Ovary (tissue), 10 donors: ENCODE data around the gene CD48. TPM values are rescaled to one million over a fixed set of nuclear protein-coding genes. Genes with fewer than 3 reads are reported as not detected.

Source experiments
- DNase-seq, 5 donors: peaks; one replicate each; pipeline ENCODE4 v3.0.0-alpha.2; 2019 to 2020
- H3K27ac ChIP-seq, 2 donors: fragments of 200-600 bp; one replicate each; pipeline versions ENCODE4 v1.5.1 to v1.8.0; 2019 to 2022
- H3K27me3 ChIP-seq: fragments of 200-600 bp; one replicate; pipeline ENCODE4 v1.8.0; 2022
- H3K36me3 ChIP-seq: fragments of 200-600 bp; sonication (generic); one replicate; pipeline ENCODE4 v1.5.1; 2019
- H3K4me1 ChIP-seq: one replicate; pipeline ENCODE4 v1.8.1; 2013; ENCODE audit warnings: mild to moderate bottlenecking, moderate library complexity; ENCODE audit not compliant: insufficient read depth
- H3K4me3 ChIP-seq: fragments of 200-600 bp; sonication (generic); one replicate; pipeline ENCODE4 v1.5.1; 2017
- H3K9me3 ChIP-seq, 2 donors: fragments of 200-600 bp in 1 of 2; sonication (generic) in 1 of 2; one replicate each; pipeline versions ENCODE4 v1.5.1 to v1.8.1; 2013 to 2019; ENCODE audit warnings: mild to moderate bottlenecking in 1 of 2, moderate library complexity in 1 of 2
- EP300 ChIP-seq: sonication (generic); formaldehyde crosslinking; IDR thresholded peaks from one replicate; pipeline ENCODE4 v1.6.1; 2017; ENCODE audit warnings: antibody characterized with exemption
- POLR2A ChIP-seq: fragments of 450-650 bp; IDR thresholded peaks from one replicate; pipeline ENCODE4 v1.6.1; 2017; ENCODE audit warnings: antibody characterized with exemption, mild to moderate bottlenecking, moderate library complexity
- WGBS, 3 donors: extraction: QIAGEN DNeasy Blood & Tissue Kit in 1 of 3; methylation state at CpG; one replicate each; pipeline versions ENCODE4 v1.1.5 to v1.1.7; 2013 to 2017; 5-methylcytosine and 5-hydroxymethylcytosine counted together
- intact Hi-C, 4 donors: fragments of 100-400 bp; cut with DNase I; formaldehyde crosslinking; loops; one replicate each; pipeline versions ENCODE4 v1.11.0 to v1.15.1; 2022 to 2023
- long read RNA-seq, 3 donors: library from polyadenylated mRNA in 2 of 3; unstranded in 2 of 3; transcript quantifications; one replicate each; pipeline ENCODE4 v2.0.0 and lab custom pipeline, GENCODE V29; 2021 to 2026
- polyA plus RNA-seq, 2 donors: library from polyadenylated mRNA; stranded (reverse); fragments of 200-250 nt in 1 of 2; fragments of 350-450 nt in 1 of 2; fragmentation: Illumina TruSeq in 1 of 2; extraction: RNeasy Lipid Tissue Mini Kit (QIAGEN cat#74804) in 1 of 2; gene quantifications; one replicate each; pipeline ENCODE4 v1.2.3, GENCODE V29; 2013 to 2014
- total RNA-seq, 7 donors: library from RNA; depleted of rRNA in 2 of 7; stranded (reverse); fragments of >200 nt in 2 of 7; fragmentation: NEBNext Ultra II Directional in 3 of 7; extraction: Animal tissue kit (Norgen Biotek cat#: 25700) in 3 of 7; gene quantifications; one replicate each; pipeline versions ENCODE4 v1.1.0 to v1.2.4, GENCODE V29; 2016 to 2023
- TF ChIP-seq, protein P1 (sequence below), 3 donors: fragments of 450-650 bp in 2 of 3; fragments of 200-600 bp in 1 of 3; IDR thresholded peaks; one replicate each; pipeline versions ENCODE4 v1.5.1 to v1.8.0; 2016 to 2022; ENCODE audit warnings: antibody characterized with exemption in 3 of 3, mild to moderate bottlenecking in 1 of 3
- donor health status: DM: no; HTN: no; CAD: no; lungs with moderate emphysema.
- donor health status: DM: no; HTN: no; CAD: no.
- donor health status: Bipolar disorder and iron deficiency.
- donor health status: DM: yes; HTN: yes; CAD: no.
- donor health status: DM: no; HTN: no; CAD: no.
- donor health status: DM: yes; HTN: yes; CAD: no.

The CD48 gene, protein sequence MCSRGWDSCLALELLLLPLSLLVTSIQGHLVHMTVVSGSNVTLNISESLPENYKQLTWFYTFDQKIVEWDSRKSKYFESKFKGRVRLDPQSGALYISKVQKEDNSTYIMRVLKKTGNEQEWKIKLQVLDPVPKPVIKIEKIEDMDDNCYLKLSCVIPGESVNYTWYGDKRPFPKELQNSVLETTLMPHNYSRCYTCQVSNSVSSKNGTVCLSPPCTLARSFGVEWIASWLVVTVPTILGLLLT
- total RNA-seq (1 to 10 TPM in 6 of 7 donors, under 1 TPM in 1; 0.61 to 4.4 (median 1.9) TPM), polyA plus RNA-seq (10 to 100 TPM in 1 of 2 donors, 1 to 10 TPM in 1; 2.5 to 17.6 TPM)
- long read RNA-seq, donor 1: 0 reads
- long read RNA-seq, donor 2, partial matches to known transcripts: 0 of 1 reads
- long read RNA-seq, donor 2, other reads (novel, unspliced or antisense): 0 of 1 reads
- long read RNA-seq, donor 3, partial matches to known transcripts: 0 of 1 reads
- long read RNA-seq, donor 3, other reads (novel, unspliced or antisense): 0 of 1 reads

DNA sequence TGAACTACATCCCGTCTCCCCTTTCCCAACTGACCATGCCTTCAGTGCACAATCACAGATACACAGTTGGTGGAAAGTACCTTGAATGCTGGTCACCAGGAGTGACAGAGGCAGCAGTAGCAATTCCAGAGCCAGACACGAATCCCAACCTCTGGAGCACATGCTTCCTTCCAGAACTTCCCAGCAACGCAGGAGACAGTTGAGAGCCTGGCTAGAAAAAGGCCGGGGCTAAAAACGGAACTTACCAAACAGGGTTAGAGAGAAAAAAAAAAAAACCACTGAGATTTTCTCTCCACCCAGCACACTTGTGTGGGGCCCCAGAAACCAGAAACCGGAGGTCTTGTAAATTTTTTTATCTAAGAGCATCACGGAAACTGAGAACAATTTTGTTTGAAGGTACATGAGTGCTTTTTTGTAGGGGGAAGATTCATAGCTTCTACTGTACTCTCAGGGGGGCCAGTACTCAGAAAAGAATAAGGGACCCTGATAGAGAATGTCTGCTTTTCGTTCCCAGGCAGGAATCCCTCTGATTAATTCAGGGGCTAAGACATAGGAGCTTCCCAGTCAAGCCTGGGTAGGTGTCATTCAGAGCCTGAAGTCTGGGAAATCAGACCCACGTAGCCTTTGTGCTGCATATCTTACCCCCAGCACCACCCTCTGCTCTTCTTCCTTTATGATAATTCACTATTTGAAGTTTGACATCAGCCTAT is at the start of gene CD48:
CD48 (minus strand) TSS at position 221 of the 710 bp plus-strand sequence; CDS start at position 162, 59 bp downstream.
- no peak for DNase-seq
- Histone ChIP-seq H3K4me1 (no peaks in the 10 kb centered on the region), H3K4me3 (no peak within 1 kb of the TSS), H3K27ac (no peak within 1 kb of the TSS), H3K36me3 (no peaks in the 10 kb centered on the region), H3K27me3 (no peaks in the 10 kb centered on the region), H3K9me3 (no peaks in the 10 kb centered on the region)
- WGBS, 3 donors: 58 to 60% (median 59%) methylated on average over 9 of the region's 9 CpGs
- intact Hi-C loops: no loop called here
- TF ChIP-seq EP300: no peak
- TF ChIP-seq, protein P1, sequence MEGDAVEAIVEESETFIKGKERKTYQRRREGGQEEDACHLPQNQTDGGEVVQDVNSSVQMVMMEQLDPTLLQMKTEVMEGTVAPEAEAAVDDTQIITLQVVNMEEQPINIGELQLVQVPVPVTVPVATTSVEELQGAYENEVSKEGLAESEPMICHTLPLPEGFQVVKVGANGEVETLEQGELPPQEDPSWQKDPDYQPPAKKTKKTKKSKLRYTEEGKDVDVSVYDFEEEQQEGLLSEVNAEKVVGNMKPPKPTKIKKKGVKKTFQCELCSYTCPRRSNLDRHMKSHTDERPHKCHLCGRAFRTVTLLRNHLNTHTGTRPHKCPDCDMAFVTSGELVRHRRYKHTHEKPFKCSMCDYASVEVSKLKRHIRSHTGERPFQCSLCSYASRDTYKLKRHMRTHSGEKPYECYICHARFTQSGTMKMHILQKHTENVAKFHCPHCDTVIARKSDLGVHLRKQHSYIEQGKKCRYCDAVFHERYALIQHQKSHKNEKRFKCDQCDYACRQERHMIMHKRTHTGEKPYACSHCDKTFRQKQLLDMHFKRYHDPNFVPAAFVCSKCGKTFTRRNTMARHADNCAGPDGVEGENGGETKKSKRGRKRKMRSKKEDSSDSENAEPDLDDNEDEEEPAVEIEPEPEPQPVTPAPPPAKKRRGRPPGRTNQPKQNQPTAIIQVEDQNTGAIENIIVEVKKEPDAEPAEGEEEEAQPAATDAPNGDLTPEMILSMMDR (IDR thresholded peaks at IDR 0.05): no peak
- no peak for TF ChIP-seq POLR2A

DNA sequence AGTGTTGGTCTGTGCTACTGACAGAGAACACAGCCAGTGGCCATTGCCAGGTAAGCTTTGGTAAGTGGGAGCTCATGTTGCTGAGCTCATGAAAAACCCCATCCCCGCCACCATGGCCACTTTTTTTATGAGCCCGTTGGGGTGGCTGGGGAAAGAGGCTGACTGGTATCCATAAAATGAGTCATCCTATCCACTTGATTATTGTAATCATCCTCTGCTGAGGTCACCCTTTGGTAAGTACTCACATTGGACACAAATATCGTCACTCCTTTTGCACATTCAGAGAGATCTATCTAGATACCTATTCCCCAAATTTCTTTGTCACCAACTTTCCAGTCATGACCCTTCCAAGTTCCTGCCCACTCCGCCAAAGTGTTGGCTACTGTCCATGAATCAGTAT is 49.4 kb upstream of the CD48 start:
- Histone ChIP-seq H3K27ac (no peak overlapping the region), H3K27me3 (no peaks in the 10 kb centered on the region), H3K4me3 (no peak overlapping the region), H3K36me3 (no peaks in the 10 kb centered on the region), H3K9me3 (no peaks in the 10 kb centered on the region), H3K4me1 (no peaks in the 10 kb centered on the region)
- DNase-seq: no peak
- 91 to 95% (median 94%) methylated on average over 4 of the region's 4 CpGs for WGBS, 3 donors
- TF ChIP-seq POLR2A (no peak), EP300 (no peak)
- TF ChIP-seq, protein P1 (IDR thresholded peaks at IDR 0.05): no peak
- intact Hi-C loops: no loop called here

DNA sequence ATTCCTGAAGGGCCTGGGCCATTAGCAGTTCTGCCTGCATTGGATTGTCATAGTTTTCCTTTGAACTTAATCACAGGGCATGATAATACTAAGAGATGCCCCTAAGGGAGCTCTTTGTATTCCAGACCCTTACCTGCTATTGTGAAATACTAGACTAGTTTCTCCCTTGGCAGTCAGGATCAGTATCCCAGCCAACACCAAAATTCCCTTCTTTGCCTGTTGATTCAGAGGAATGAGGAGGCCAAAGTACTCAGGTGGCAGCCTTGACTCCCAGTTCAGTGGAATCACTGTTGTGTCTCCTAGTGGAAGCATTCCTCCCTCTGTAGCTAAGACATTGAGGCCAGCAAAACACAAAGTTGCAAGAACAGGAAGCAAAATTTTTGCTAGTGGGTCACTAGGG is 48.1 kb upstream of the CD48 start:
- H3K4me3 ChIP-seq: no peak overlapping the region
- H3K36me3 ChIP-seq: no peaks in the 10 kb centered on the region
- no peaks in the 10 kb centered on the region for H3K4me1 ChIP-seq
- no peak for DNase-seq
- intact Hi-C loops: no loop called here
- H3K27me3 ChIP-seq: no peaks in the 10 kb centered on the region
- no peaks in the 10 kb centered on the region for H3K9me3 ChIP-seq
- no peak for TF ChIP-seq POLR2A
- H3K27ac ChIP-seq: no peak overlapping the region

DNA sequence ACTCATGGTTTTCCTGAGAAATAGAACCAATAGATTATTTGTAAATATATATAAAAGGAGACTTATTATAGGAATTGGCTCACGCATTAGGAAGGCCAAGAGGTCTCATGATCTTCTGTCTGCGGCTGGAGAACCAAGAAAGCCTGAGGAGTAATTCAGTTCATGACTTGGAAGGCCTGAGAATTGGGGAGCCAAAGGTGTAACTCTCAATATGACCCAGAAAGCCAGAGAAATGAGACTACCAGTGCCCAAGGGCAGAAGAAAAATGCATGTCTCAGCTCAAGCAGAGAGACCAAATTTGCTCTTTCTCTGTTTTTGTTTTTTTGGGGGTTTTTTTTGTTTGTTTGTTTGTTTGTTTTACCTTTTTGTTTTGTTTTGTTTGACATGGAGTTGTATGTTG is 46.9 kb upstream of the CD48 start:
- Histone ChIP-seq H3K4me1 (peaks cover 2% of the 10 kb centered on the region), H3K4me3 (no peak overlapping the region), H3K27ac (no peak overlapping the region), H3K9me3 (no peaks in the 10 kb centered on the region), H3K36me3 (no peaks in the 10 kb centered on the region), H3K27me3 (no peaks in the 10 kb centered on the region)
- TF ChIP-seq EP300: no peak
- no peak for TF ChIP-seq POLR2A
- TF ChIP-seq, protein P1 (IDR thresholded peaks at IDR 0.05): no peak
- DNase-seq: no peak
- WGBS, 3 donors: 96 to 98% (median 97%) methylated on average over 2 of the region's 2 CpGs
- intact Hi-C loops: no loop called here

DNA sequence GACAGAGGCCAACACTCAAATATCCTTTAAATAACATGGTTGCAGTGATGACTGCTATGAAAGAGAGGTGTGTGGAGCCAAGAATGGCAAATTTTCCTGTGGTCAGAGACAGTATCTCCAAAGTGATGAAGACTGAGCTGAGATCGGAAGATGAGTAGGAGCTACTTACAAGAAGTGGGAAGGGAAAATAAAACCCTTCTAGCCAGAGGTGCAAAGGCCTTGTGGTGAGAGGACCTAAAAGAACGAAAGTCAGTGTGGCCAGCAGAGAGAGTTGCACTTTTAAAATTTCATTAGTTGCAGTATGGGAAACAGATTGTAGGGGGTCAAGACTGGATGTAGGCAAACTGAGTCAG is 45.2 kb upstream of the CD48 start:
- H3K27me3 ChIP-seq: no peaks in the 10 kb centered on the region
- intact Hi-C loops: no loop called here
- no peak overlapping the region for H3K4me3 ChIP-seq
- no peak for DNase-seq
- H3K36me3 ChIP-seq: no peaks in the 10 kb centered on the region
- 90 to 97% (median 90%) methylated on average over 2 of the region's 2 CpGs for WGBS, 3 donors
- no peak for TF ChIP-seq POLR2A
- TF ChIP-seq, protein P1 (IDR thresholded peaks at IDR 0.05): no peak
- peaks cover 5% of the 10 kb centered on the region for H3K4me1 ChIP-seq
- no peaks in the 10 kb centered on the region for H3K9me3 ChIP-seq
- no peak overlapping the region for H3K27ac ChIP-seq
